ENCODE measurements around the gene SEC11A. TPM values are rescaled to one million over a fixed set of nuclear protein-coding genes. Genes with fewer than 3 reads are reported as not detected.

Gene SEC11A
- total RNA-seq, 1 experiment from 2014 or later, result 270 TPM

GRCh38 chr15:84681831-84682230, 34.1 kb downstream of the SEC11A start:
- no peak for DNase-seq (ENCODE audit: low spot score)

GRCh38 chr15:84671211-84671610, 44.7 kb downstream of the SEC11A start:
- DNase-seq (ENCODE audit: low spot score), result peak; percentile 37

GRCh38 chr15:84669726-84670125, 46.2 kb downstream of the SEC11A start:
- DNase-seq (ENCODE audit: low spot score), result no peak

DNA sequence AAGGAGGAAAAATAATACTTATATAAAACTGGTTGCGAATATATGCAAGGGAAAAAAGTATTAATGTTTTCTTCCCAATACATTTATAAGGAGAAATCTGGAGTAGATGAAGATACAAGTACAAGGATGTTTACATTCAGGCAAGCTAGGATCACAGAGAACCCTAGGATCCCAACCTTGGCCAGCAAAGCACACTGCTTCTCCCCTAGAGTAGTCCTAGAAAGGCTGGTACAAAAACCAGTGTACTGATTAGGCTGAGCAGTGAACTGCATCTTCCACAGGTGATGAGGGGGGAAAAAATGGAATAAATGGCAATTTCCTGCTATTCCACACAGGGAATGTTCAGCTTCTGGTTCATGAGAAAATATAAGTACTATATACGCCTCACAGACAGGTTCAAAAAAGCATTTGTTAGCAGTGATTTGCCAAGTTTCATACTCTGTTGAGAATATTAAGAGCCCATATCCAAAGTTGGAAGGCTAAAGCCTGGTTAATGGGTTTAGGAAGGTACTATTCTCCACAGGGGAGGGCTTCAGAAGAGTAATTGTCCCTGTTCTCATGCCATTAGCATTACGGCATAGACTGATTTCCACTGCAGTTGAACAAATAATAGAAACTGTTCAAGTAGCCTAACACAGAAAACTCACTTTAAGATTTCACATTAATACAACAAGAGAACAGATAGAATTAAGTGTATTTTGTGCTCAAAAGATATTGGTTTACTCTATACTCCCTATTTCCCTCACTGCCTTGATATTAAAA, 47.5 kb downstream of the SEC11A start:
- no peak for DNase-seq (ENCODE audit: low spot score)

- no peak for DNase-seq (ENCODE audit: low spot score)
Measured at GRCh38 chr15:84666373-84666772, 49.6 kb downstream of the SEC11A start.

DNA sequence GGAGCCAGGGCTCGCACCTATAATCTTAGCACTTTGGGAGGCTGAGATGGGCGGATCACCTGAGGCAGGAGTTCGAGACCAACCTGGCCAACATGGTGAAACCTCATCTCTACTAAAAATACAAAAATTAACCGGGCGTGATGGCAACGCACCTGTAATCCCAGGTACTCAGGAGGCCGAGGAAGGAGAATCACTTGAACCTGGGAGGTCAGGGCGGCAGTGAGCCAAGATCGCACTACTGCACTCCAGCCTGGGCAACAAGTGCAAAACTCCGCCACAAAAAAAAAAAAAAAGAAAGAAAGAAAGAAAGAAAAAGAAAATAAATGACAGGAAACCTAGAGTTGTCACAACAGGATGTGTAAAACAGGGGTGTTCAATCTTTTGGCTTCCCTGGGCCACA, 54.9 kb downstream of the SEC11A start:
- DNase-seq (ENCODE audit: low spot score), result no peak

- DNase-seq (ENCODE audit: low spot score), result no peak
Measured at GRCh38 chr15:84659904-84660781, 55.8 kb downstream of the SEC11A start.

- no peak for DNase-seq (ENCODE audit: low spot score)
Measured at GRCh38 chr15:84658788-84659411, 57.0 kb downstream of the SEC11A start.

DNA sequence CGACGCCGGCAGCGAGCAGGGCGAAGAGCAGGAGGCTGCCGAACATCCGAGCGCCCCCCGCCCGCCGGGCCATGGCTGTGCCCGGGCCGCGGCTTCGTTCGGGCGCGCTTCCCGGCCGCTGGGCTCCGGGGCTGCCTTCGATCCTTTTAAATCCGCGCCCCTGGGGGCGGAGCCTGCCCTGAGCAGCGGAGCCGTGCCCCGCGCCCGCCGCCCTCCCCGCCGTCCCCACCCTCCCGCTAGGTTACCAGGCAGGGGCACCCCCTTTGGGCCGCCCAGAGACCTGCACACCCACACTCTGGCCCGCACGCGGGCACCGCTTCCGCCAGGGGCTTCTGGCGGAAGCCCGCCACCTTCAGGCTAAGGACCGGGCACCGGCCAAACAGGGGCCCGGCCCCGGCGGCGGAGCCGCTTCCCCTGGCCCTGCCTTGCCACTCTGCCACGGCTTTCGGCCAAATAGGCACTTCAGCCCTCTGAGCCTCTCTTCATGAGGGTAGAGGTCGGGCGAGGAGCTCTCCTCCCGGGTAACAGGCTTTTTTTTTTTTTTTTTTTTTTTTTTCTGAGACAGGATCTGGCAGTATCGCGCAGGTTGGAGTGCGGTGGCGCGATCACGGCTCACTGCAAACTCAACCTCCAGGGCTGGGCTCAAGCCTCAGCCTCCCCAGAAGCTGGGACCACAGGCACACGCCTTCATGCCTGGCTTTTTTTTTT, 57.7 kb downstream of the SEC11A start, which contains the start of gene NMB:
Gene NMB, minus strand, starts transcription at position 120 of the 708 bp plus-strand sequence. Its CDS starts 47 bp downstream, at position 73.
- DNase-seq (ENCODE audit: low spot score), result no peak

- DNase-seq (ENCODE audit: low spot score), result no peak
Measured at GRCh38 chr15:84657748-84658079, 58.2 kb downstream of the SEC11A start.

GRCh38 chr15:84656972-84657371, 59.0 kb downstream of the SEC11A start:
- no peak for DNase-seq (ENCODE audit: low spot score)

DNA sequence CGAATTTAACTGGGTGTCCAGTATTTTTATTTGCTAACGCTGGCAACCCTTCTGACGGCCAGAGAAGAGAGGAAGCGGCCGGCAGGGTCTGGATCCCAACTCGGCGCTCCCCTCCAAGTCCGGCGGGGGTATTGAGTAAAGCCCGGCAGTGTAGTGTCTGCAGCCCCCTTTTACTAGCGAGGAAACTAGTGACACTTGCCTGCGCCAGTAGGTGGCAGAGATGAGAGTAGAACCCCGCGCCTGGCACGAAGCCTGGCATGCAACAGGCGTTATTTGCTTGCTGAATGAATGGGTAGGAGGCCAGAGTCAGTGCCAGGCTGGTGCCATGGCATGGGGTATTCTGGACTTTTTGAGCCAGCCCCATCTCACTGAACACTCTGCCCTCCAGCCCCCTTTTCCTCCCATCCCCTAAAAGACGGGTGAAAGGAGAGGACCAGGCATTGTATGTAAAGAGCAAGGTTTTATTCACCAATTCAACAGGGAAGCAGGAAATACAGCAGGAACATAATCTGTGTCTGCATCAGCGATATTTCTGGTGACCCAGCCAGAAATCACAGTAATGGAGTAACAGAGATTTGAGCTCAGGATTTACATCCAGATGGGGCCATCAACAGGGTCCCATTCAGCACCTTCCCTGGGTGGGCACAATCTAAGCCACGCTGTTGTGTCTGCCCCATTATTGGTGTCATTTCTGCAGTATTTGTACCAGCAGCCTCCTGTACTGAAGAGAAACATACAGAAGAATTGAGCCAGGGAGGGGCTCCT, 61.1 kb downstream of the SEC11A start:
- peak; percentile 76 for DNase-seq (ENCODE audit: low spot score)

- DNase-seq (ENCODE audit: low spot score), result peak; percentile 83
Measured at GRCh38 chr15:84653910-84654688, 61.8 kb downstream of the SEC11A start, which contains the start of gene WDR73. WDR73 (minus strand) TSS chr15:84654283; CDS start chr15:84654274, 9 bp downstream.

GRCh38 chr15:84653584-84653909, 62.4 kb downstream of the SEC11A start:
- no peak for DNase-seq (ENCODE audit: low spot score)

DNA sequence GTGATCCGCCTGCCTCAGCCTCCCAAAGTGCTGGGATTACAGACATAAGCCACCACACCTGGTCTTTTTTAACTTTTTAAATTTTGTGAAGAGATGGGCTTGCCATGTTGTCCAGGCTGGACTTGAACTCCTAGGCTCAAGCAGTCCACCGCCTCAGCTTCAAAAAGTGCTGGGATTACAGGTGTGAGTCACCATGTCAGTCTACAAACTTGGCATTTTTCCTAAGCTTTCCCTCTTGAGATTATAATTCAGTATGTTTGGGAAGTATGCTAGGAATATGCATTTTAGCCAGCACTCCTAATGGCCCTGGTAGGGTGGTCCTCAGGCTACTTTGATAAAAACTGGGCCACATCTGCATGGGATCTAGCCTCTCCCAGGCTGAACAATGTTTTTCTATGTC, 66.2 kb downstream of the SEC11A start:
- DNase-seq (ENCODE audit: low spot score), result no peak

DNA sequence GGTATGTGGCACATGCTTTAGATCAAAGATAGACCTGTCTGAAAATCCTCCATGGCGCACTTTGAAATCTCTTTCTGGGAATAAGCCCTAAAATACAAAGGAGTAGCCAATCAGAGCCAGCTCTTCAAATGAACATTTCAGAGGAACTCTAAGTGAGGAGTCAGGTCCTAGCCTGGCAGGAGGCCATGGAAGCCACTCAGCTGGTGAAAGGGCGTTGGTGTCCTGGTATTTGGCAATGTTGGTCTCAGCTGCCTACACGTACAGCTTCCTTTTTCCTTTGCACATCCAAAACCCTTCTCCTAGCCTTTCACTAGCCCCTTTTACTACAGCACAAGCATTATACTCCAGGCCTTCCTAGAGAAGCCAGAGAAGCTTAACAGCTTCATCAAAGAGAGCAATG, 67.4 kb downstream of the SEC11A start:
- no peak for DNase-seq (ENCODE audit: low spot score)

- no peak for DNase-seq (ENCODE audit: low spot score)
Measured at GRCh38 chr15:84647726-84648125, 68.2 kb downstream of the SEC11A start.

DNA sequence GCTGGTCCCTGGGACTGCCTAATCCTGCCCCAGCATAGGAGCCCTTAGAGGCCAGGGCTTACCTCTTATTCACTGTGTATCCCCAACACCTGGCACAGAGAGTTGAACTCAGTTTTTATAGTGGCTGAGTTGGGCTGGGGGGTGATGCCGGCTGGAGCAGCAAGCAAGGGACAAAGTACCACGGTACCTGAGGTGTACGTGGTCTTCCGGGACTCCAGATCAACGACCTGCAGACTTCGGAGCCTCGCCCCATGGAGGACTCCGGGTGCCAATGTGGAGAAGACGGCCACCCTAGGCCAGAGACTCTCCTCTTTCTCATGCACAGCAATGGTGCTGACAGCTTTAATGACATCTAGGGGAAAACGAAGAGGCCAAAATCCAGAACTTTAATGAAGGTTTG, 69.9 kb downstream of the SEC11A start:
- no peak for DNase-seq (ENCODE audit: low spot score)

GRCh38 chr15:84645496-84645895, 70.4 kb downstream of the SEC11A start:
- DNase-seq (ENCODE audit: low spot score), result no peak

GRCh38 chr15:84643838-84644237, 72.1 kb downstream of the SEC11A start:
- no peak for DNase-seq (ENCODE audit: low spot score)
